ENCODE data around the gene MISP.

- TF ChIP-seq ETV1 (tag; conservative IDR thresholded peaks at IDR 0.05; ENCODE audit: low read depth) (peak; percentile 86), ZFP91 (CRISPR knock-in tag; IDR thresholded peaks at IDR 0.05) (no peak), SAFB2 (IDR thresholded peaks at IDR 0.05; ENCODE audit: borderline replicate concordance, low read depth, low read length, severe bottlenecking) (no peak), EP300 (IDR thresholded peaks at IDR 0.05; ENCODE audit: low read length) (peak; percentile 87), ZNF584 (CRISPR knock-in tag; IDR thresholded peaks at IDR 0.05; ENCODE audit: low read depth) (peak; percentile 61; the same call in 1 of the 2 replicates), ZKSCAN8 (CRISPR knock-in tag; IDR thresholded peaks at IDR 0.05) (no peak; the same call in 1 of the 2 replicates), ZNF232 (CRISPR knock-in tag; IDR thresholded peaks at IDR 0.05) (no peak), ZZZ3 (IDR thresholded peaks at IDR 0.05) (no peak), CBFA2T3 (IDR thresholded peaks at IDR 0.05) (peak; percentile 83), SAP30 (IDR thresholded peaks at IDR 0.05; ENCODE audit: borderline replicate concordance, insufficient read depth, low read depth, low read length, poor library complexity, severe bottlenecking) (no peak), CTCF (IDR thresholded peaks at IDR 0.05 in 2 of 3, conservative IDR thresholded peaks at IDR 0.05 in 1 of 3; ENCODE audit: insufficient read depth in 2 of 3, low read depth in 1 of 3, low read length in 3 of 3) (no peak)
Observed at GRCh38 chr19:791567-792305, 40.8 kb downstream of the MISP start.
